Glutamatergic neuron (in vitro differentiated cells): ENCODE measurements around the gene MTG2. TPM values are rescaled to one million over a fixed set of nuclear protein-coding genes. Genes with fewer than 3 reads are reported as not detected.

ENCODE experiments used
- DNase-seq: peaks from one replicate; pipeline ENCODE4 v3.0.0; 2022
- H3K27ac Mint-ChIP-seq: one replicate; pipeline ENCODE4 v1.8.0; 2020; ENCODE audit warnings: mild to moderate bottlenecking, mixed read lengths, inconsistent platforms; ENCODE audit not compliant: unreplicated experiment
- H3K27me3 Mint-ChIP-seq: one replicate; pipeline ENCODE4 v1.8.0; 2020; ENCODE audit warnings: mild to moderate bottlenecking, moderate library complexity, mixed read lengths, inconsistent platforms; ENCODE audit not compliant: unreplicated experiment
- H3K36me3 Mint-ChIP-seq: one replicate; pipeline ENCODE4 v1.8.0; 2020; ENCODE audit warnings: mild to moderate bottlenecking, mixed read lengths, inconsistent platforms; ENCODE audit not compliant: unreplicated experiment
- H3K4me1 Mint-ChIP-seq: one replicate; pipeline ENCODE4 v1.8.0; 2020; ENCODE audit warnings: mild to moderate bottlenecking, low read depth, mixed read lengths, inconsistent platforms; ENCODE audit not compliant: unreplicated experiment
- H3K4me3 Mint-ChIP-seq: one replicate; pipeline ENCODE4 v1.8.0; 2020; ENCODE audit warnings: mild to moderate bottlenecking, mixed read lengths, inconsistent platforms; ENCODE audit not compliant: unreplicated experiment
- H3K9me3 Mint-ChIP-seq: one replicate; pipeline ENCODE4 v1.8.0; 2020; ENCODE audit warnings: mild to moderate bottlenecking, moderate library complexity, mixed read lengths, inconsistent platforms; ENCODE audit not compliant: unreplicated experiment
- total RNA-seq: library from RNA; stranded (reverse); fragmentation: NEBNext Ultra II Directional; extraction: Animal tissue kit (Norgen Biotek cat#: 25700); gene quantifications from one replicate; pipeline ENCODE4 v1.2.1, GENCODE V29; 2021; ENCODE audit not compliant: unreplicated experiment
- TF ChIP-seq, protein P1 (sequence below): fragments of 200-600 bp; sonication (generic); IDR thresholded peaks from one replicate; pipeline ENCODE4 v1.5.0; 2021; ENCODE audit not compliant: partially characterized antibody, unreplicated experiment

The MTG2 gene
- total RNA-seq, 1 donor from 2014 or later, result 27.1 TPM

DNA sequence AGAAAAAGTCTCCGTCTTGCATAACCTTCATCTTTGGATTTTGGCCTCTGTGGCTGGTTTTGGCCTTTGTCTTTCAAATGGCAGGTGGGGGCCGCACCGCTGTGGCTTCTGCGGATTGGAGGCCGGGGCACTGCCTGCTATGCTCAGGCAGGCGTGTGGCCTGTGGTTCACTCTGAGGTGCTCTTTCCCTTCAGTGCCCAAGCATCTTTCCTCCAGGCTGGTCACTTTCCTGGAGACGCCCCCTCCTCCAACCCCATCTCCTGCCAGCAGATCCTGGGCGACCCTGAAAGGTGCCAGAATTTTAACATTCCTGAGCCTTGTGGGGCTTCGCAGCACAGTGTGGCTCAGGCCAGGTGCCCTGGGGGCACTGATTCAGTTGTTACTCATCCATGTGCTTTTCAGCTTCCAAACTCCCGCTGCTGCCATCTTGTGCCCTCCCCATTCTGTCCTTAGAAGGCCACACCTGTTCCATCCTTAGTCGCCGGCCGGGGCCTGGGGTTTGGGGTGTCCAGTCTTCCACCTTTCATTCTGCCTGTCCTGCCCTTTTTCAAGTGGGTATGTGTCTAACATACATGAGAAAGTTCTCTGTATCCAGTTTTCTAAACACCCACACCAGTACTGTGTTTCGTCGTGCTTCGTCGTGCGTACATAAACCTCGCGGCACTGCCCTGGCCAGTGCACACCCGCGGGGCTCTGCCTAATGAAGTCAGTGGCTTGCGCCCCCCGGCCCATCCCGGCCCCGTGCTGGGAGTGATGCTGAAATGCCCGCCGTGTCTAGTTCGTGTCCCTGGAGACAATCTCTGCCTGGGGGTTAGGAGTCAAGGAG lies 27.2 kb upstream of the MTG2 start:
- no peak for DNase-seq
- peak overlapping the region; percentile 22 for H3K27ac Mint-ChIP-seq
- H3K4me3 Mint-ChIP-seq, result peak overlapping the region; percentile 55
- peaks cover 26% of the 10 kb centered on the region for H3K4me1 Mint-ChIP-seq
- H3K27me3 Mint-ChIP-seq, result peaks cover 2% of the 10 kb centered on the region
- H3K36me3 Mint-ChIP-seq, result peaks cover 27% of the 10 kb centered on the region
- peaks cover 19% of the 10 kb centered on the region for H3K9me3 Mint-ChIP-seq
- TF ChIP-seq, protein P1, sequence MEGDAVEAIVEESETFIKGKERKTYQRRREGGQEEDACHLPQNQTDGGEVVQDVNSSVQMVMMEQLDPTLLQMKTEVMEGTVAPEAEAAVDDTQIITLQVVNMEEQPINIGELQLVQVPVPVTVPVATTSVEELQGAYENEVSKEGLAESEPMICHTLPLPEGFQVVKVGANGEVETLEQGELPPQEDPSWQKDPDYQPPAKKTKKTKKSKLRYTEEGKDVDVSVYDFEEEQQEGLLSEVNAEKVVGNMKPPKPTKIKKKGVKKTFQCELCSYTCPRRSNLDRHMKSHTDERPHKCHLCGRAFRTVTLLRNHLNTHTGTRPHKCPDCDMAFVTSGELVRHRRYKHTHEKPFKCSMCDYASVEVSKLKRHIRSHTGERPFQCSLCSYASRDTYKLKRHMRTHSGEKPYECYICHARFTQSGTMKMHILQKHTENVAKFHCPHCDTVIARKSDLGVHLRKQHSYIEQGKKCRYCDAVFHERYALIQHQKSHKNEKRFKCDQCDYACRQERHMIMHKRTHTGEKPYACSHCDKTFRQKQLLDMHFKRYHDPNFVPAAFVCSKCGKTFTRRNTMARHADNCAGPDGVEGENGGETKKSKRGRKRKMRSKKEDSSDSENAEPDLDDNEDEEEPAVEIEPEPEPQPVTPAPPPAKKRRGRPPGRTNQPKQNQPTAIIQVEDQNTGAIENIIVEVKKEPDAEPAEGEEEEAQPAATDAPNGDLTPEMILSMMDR, result no peak

DNA sequence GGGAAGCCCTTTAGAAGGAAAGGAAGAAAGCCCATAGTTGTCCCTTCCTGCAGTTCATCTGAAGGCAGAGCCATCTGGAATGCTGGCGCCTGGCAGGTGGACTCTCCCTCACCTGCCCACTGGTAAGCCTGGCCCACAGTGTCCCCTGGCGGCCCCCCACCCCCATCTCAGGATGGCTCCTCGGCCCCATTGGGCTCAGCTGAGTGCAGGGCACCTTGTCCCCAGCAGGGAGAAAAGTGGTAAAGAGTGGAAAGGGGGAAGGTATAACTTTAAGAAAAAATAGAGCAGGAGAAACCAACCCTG lies 26.6 kb upstream of the MTG2 start:
- DNase-seq, result no peak
- TF ChIP-seq, protein P1, result no peak
- Mint-ChIP-seq H3K4me3 (peak overlapping the region; percentile 55), H3K36me3 (peaks cover 27% of the 10 kb centered on the region), H3K4me1 (peaks cover 26% of the 10 kb centered on the region), H3K27ac (peak overlapping the region; percentile 72), H3K9me3 (peaks cover 18% of the 10 kb centered on the region), H3K27me3 (peaks cover 2% of the 10 kb centered on the region)

DNA sequence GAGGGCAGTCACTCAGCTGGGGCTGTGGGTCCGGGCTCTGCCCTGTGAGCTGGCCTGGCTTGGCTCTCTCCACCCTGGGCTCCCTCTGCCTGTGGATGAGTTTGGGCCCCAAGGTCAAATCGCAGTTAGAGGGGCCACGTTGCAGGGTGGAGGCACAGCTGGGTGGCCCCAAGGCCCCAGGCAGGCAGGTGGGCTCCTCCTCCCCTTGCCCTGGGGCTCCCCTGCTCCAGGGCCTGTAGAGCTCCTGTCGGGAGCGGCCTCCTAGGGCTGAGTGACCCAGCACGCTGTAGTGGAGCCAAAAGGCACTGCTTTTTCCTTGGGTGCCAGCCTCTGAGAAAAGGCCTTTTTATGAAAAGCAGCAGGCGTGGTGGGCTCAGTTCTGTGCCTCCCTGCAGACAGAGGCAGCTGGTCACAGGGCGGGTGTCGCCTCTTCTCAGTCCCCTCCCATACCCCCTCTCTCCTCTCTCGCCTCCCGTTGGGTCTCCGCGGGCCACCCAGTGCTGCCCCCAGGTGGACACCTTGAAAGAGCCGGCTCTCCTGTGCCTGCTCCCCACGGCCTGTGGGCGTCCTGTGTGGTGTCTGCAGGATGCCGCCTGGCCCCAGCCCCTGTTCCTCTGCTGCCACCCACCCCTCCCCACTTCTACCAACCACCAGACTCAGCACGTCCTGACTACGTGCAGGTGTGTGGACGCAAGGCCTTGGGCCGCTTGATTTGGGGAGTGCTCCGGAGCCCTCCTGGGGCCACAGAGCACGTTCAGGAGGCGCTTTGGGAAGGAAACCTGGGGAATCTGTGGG lies 26.0 kb upstream of the MTG2 start:
- Mint-ChIP-seq H3K27ac (peak overlapping the region; percentile 72), H3K4me1 (peaks cover 26% of the 10 kb centered on the region), H3K9me3 (peaks cover 18% of the 10 kb centered on the region), H3K36me3 (peaks cover 27% of the 10 kb centered on the region), H3K4me3 (no peak overlapping the region), H3K27me3 (peaks cover 3% of the 10 kb centered on the region)
- TF ChIP-seq, protein P1, result peak; percentile 72
- DNase-seq, result peak; percentile 90

DNA sequence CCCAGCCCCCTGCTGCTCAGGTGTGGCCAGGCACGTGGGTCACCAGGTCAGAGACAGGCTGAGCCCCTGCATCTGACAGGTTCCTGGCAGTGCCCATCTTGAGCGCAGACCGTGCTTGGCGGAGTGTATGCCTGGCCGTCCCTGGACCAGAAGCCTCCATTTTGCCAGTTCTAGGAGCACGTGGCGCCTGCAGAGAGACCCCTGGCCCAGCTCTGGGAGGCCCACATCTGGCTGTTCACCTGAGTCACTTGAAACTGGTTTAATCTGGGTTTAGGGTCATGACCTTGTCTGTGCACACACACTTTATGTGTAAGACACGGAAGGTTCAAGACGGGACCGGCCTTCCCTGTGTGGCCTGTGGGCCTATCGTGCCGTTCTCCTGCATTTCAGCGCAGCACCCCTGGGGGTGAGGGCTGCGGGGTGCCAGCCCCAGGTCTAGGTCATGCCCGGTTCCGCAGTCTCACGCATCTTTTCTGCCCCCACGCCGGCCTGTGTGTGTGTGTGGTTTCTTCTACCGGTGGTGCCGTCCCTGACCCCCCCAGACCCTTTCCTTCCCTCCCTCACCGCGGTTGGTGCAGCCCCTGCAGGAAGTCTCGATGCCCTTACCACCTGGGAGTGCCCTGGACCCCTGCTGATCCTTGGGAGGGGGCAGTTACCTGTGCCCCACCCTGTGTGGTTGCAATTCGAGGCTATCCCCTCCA lies 25.3 kb upstream of the MTG2 start:
- H3K27me3 Mint-ChIP-seq, result peaks cover 4% of the 10 kb centered on the region
- H3K4me3 Mint-ChIP-seq, result no peak overlapping the region

More for the DNA sequence above, 25.3 kb upstream of the MTG2 start:
- DNase-seq, result no peak
- TF ChIP-seq, protein P1, result no peak
- Mint-ChIP-seq H3K36me3 (peaks cover 23% of the 10 kb centered on the region), H3K9me3 (peaks cover 18% of the 10 kb centered on the region), H3K4me1 (peaks cover 26% of the 10 kb centered on the region), H3K27ac (no peak overlapping the region)
